ENCODE data around the gene RPL19. TPM values are rescaled to one million over a fixed set of nuclear protein-coding genes. Genes with fewer than 3 reads are reported as not detected.

Gene RPL19
- total and polyA plus RNA-seq, 8 donors: 925 to 1,714 (median 1,229) TPM

- no peaks in the 10 kb centered on the region for H3K27me3 ChIP-seq
- no peak for FAIRE-seq
- intact Hi-C loops (cut with DNase I): no loop called here
- TF ChIP-seq, protein P1, sequence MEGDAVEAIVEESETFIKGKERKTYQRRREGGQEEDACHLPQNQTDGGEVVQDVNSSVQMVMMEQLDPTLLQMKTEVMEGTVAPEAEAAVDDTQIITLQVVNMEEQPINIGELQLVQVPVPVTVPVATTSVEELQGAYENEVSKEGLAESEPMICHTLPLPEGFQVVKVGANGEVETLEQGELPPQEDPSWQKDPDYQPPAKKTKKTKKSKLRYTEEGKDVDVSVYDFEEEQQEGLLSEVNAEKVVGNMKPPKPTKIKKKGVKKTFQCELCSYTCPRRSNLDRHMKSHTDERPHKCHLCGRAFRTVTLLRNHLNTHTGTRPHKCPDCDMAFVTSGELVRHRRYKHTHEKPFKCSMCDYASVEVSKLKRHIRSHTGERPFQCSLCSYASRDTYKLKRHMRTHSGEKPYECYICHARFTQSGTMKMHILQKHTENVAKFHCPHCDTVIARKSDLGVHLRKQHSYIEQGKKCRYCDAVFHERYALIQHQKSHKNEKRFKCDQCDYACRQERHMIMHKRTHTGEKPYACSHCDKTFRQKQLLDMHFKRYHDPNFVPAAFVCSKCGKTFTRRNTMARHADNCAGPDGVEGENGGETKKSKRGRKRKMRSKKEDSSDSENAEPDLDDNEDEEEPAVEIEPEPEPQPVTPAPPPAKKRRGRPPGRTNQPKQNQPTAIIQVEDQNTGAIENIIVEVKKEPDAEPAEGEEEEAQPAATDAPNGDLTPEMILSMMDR (IDR thresholded peaks at IDR 0.05): peak; percentile 80 to 88 (median 85)
- no peak overlapping the region for H3K27ac ChIP-seq
- peak; percentile 53 to 84 (median 78) for ATAC-seq
- no peaks in the 10 kb centered on the region for H3K36me3 ChIP-seq
- DNase-seq: peak; percentile 49 to 88 (median 74)
- H3K4me3 ChIP-seq: no peak overlapping the region
- WGBS, 2 donors: 58 to 61% methylated on average over 35 of the region's 35 CpGs
- H3K4me1 ChIP-seq: peaks cover 0 to 8% (median 0%) of the 10 kb centered on the region in 3 donors
- no peaks in the 10 kb centered on the region for H3K9me3 ChIP-seq
These were observed 25.0 kb upstream of the RPL19 start for GRCh38 chr17:39174920-39175694.

GRCh38 chr17:39175695-39176093 is 24.4 kb upstream of the RPL19 start:
- no peaks in the 10 kb centered on the region for H3K27me3 ChIP-seq
- no peak overlapping the region for H3K4me3 ChIP-seq
- FAIRE-seq (no peak), DNase-seq (no peak), ATAC-seq (no peak)
- no peaks in the 10 kb centered on the region for H3K36me3 ChIP-seq
- H3K27ac ChIP-seq: no peak overlapping the region
- TF ChIP-seq, protein P1 (IDR thresholded peaks at IDR 0.05): no peak
- intact Hi-C loops (cut with DNase I): no loop called here
- WGBS, 2 donors: 71 to 86% methylated on average over 10 of the region's 10 CpGs
- H3K4me1 ChIP-seq: peaks cover 0 to 8% (median 0%) of the 10 kb centered on the region in 3 donors
- H3K9me3 ChIP-seq: no peaks in the 10 kb centered on the region

DNA sequence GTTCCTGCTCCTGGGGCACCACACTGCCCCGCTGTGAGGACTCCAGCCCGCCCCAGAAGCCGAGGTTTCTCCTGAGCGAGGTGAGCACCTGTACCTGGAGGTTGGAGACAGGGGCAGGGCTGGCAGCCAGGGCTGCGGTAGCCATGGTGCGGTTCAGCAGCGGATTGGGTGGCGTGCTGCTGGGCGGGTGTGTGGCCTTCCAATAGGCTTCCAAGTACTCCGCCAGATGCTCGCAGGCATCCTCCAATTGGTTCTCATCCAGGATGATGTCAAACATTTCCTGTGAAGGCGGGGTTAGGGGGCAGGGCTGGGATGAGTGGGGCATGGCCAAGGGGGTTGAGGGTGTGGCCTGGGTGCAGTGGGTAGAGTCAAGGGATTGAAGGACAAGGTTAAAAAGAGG is 22.8 kb upstream of the RPL19 start:
- no peaks in the 10 kb centered on the region for H3K27me3 ChIP-seq
- 91 to 92% methylated on average over 12 of the region's 12 CpGs for WGBS, 2 donors
- no peak overlapping the region for H3K4me3 ChIP-seq
- no peaks in the 10 kb centered on the region for H3K9me3 ChIP-seq
- intact Hi-C loops (cut with DNase I): no loop called here
- TF ChIP-seq, protein P1 (IDR thresholded peaks at IDR 0.05): no peak
- DNase-seq: no peak
- H3K27ac ChIP-seq: no peak overlapping the region
- no peak for FAIRE-seq
- no peak for ATAC-seq
- H3K4me1 ChIP-seq: no peaks in the 10 kb centered on the region
- H3K36me3 ChIP-seq: no peaks in the 10 kb centered on the region

DNA sequence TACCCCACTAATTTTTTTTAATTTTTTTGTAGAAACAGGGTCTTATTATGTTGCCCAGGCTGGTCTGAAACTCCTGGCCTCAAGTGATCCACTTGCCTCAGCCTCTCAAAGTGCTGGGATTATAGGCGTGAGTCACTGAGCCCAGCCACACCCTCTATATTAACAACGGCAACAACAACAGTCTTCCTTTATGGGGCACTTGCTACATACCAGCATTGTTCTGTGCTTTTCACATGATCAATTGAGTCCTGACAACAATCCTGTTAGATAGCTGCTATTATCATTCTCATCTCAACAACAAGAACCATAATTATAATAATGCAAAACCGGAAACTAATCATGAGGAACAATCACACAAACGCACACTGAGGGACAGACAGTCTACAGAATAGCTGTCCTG is 21.5 kb upstream of the RPL19 start:
- TF ChIP-seq, protein P1 (IDR thresholded peaks at IDR 0.05): no peak
- DNase-seq: no peak

GRCh38 chr17:39181303-39181702 is 18.8 kb upstream of the RPL19 start:
- 77 to 85% methylated on average over 5 of the region's 5 CpGs for WGBS, 2 donors
- TF ChIP-seq, protein P1 (IDR thresholded peaks at IDR 0.05): no peak
- no peak for FAIRE-seq

More for the DNA sequence above, 21.5 kb upstream of the RPL19 start:
- no peaks in the 10 kb centered on the region for H3K4me1 ChIP-seq
- H3K36me3 ChIP-seq: no peaks in the 10 kb centered on the region
- intact Hi-C loops (cut with DNase I): no loop called here
- no peak overlapping the region for H3K4me3 ChIP-seq
- ATAC-seq (no peak), FAIRE-seq (no peak)
- 93 to 95% methylated on average over 4 of the region's 4 CpGs for WGBS, 2 donors
- no peaks in the 10 kb centered on the region for H3K9me3 ChIP-seq
- no peak overlapping the region for H3K27ac ChIP-seq
- H3K27me3 ChIP-seq: no peaks in the 10 kb centered on the region

More at GRCh38 chr17:39181303-39181702, 18.8 kb upstream of the RPL19 start:
- ATAC-seq: no peak
- no peak for DNase-seq
- Histone ChIP-seq H3K9me3 (no peaks in the 10 kb centered on the region), H3K4me1 (no peaks in the 10 kb centered on the region), H3K36me3 (no peaks in the 10 kb centered on the region), H3K4me3 (no peak overlapping the region), H3K27ac (no peak overlapping the region), H3K27me3 (no peaks in the 10 kb centered on the region)
- intact Hi-C loops (cut with DNase I): no loop called here
